DMS53 (cell line): Measurements from ENCODE around the gene MYT1.
"Not testable (repeated sequence)": the region's sequence is repeated elsewhere in the genome, so short reads cannot be mapped to it uniquely, and the experiment has no call there.

ENCODE experiments used
- DNase-seq: peaks from one replicate; lab custom pipeline; 2025; lab: John Stamatoyannopoulos, UW

MYT1 gene

DNA sequence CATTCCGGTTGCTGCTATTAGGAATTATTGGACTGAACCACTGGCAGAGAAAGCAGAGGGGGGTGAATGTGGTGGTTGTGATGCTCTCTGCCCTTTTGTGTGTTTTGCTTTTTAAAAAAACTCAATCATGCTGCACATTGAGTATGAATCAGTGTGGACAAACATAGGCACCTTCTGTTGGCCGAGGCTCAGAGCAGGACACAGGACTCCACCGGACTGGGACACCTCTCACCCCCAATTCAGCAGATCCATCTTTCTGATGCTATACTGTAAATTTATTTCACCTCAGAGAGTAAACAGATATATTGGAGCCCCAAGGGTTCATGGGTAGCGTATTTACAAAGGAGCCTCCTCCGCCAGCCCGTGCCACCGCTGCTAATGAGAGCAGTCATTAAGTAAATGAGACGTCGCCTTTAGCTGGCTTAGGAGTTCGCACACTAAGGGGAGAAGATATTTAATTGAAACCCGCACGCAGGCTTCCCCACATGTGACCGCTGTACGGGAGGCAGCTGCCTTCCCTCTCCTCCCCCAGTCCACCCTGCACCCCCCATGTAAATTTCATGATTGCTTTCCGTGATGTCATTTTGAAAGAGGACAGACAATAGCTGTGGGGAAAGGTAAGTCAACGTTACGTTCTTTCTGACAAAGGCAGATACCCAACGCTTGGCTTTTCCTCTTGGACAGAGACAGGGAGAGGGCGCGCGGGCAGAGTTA, at the start of gene MYT1:
Gene MYT1 (plus strand): TSS at position 330 of the 714 bp plus-strand sequence. CDS start 34,410 bp downstream, outside the sequence.
- peak; percentile 94 for DNase-seq

DNA sequence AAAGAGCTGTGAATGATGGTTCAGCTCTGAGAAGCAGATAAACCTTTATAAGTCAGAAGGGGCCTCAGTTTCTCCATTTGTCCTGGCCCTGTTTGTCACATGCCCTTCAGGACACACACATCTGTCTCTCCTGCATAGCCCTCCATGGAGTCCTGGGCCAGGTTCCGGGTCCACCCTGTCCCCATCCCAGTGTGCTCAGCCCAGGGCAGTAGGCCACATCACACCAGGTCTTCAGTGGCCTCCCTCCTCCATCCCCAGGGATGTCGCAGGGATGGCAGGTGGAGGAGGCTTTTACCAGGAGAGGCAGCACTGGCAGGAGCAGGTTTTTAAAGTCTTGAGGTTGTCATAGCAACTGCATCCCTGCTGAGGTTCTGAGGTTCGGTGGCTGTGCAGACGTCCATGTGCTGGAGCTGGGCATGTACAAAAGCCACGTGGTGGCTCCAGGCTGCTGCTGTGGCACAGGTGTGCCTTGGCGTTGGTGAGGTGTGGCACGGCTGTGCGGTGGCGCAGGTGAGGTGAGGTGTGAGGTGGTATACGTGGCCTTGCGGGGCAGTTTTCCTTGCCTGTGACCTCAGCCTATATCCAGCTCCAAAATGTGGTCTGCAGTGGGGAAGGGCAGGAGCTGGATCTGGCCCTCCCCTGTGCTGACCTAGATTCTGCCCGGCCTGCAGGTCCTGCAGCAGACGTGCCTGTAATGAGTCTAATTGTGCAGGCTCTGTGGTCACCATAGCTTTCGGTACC, 48.9 kb upstream of the MYT1 start:
- DNase-seq = no peak

DNA sequence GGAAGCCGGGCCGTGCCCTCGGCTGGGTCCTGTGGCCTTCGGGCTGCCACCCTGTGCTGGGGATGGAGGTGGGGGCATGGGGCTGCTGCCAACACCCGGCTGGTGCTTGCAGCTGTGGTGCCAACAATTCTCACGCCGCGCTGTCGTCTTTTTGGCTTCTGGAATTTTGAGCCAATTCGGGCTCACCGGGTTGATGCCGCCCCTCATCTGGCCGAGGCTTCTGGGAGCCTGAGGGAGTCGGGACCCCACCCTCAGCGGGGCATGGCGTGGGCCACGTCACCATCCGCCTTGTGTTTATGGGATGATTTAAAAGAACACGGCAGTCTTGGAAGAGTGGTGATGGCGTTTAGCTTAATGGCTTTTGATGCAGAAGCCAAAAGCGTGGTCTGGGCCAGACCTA, 48.2 kb upstream of the MYT1 start:
- DNase-seq = no peak

DNA sequence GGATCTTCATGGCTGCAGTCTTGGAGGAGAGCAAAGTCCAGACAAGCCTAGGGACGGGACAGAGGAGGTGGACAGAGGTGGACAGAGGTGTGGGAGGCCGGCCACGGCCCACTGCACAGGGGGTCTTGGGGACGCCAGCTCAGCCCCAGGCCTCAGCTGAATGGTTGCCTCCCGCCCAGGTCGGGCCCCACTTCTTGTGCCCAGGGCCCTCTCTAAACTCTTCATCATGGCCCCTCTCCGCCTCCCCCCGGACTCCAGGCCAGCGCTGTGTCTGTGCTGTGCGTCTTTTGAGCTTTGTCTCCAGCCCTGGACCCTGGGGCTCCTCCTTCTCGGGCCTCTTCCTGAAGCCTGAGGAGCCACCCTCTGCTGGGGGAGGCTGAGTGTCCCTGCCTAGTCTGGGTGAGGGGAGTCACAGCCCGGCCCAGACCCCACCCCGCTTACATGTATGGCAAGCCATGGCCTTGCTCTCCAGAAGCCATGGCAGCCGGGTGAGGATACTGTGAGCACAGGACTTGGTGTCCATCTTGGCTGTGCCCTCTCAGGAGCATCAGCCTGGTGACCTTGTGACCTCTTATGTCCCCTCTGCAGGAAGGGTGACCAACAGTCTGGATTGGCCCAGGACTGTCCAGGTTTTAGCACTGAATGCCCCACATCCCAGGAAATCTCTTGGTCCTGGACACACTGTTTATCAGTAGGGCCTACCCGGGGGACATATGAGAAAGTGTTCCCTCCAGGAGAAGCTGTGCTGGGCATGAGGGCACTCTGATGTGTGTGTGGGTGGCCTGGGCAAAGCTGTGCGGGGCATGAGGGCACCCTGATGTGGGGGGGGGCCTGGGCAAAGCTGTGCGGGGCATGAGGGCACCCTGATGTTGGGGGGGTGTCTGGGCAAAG, 47.5 kb upstream of the MYT1 start:
- DNase-seq = no peak

DNA sequence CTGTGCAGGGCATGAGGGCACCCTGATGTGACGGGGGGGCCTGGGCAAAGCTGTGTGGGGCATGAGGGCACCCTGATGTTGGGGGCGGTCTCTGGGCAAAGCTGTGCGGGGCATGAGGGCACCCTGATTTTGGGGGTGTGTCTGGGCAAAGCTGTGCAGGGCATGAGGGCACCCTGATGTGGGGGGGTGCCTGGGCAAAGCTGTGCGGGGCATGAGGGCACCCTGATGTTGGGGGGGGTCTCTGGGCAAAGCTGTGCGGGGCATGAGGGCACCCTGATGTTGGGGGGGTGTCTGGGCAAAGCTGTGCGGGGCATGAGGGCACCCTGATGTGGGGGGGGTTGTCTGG, 46.8 kb upstream of the MYT1 start:
- not testable (repeated sequence) for DNase-seq

DNA sequence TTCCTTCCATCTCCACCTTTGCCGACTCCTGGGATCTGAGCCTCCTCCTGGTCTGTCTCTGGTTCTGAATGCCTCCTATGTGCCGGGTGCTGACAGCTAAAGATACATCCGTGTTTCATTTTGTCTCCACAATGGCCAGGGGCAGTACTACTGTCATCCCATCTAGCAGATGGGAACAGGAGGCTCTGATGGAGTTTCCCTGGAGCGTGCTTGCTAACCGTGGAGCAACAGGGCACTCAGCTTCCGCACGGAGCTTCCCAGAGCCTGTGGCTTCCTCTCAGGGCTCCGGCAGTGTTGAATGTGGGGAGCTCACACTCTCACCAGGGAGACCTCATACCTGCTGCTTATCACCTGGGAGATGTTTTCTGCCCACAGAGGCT, 45.0 kb upstream of the MYT1 start:
- peak; percentile 28 for DNase-seq

DNA sequence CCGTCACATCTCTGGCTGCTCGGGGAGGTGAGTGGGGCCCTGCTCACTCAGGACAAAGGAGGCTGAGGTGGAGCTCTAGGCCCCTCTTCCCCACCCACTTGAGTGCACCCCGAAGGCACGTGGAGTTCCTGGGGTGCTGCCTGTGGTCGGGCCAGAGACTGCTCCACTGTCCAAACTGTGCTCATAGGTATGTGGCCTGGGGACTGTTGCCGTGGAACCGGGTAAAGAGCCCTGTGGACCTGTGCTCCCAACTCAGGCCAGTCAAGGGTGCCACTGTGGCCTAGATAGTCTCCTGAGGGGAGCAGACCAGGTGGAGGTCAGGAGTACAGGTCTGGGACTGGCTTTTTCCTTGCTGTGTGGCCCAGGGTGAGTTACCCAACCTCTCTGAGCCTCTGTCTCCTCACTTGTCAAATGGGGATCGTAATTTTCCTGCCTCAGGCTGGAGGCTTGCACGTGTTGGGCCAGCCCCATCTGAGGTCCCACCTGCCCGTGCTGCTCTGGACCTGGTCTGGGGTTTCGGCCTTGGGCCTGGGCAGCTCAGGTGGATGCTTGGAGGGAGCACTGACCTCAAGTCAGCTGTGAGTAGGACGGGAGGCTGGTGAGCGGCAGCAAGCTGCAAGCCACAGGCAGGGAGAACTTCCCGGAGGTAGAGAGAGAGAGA, 44.4 kb upstream of the MYT1 start:
- no peak for DNase-seq

DNA sequence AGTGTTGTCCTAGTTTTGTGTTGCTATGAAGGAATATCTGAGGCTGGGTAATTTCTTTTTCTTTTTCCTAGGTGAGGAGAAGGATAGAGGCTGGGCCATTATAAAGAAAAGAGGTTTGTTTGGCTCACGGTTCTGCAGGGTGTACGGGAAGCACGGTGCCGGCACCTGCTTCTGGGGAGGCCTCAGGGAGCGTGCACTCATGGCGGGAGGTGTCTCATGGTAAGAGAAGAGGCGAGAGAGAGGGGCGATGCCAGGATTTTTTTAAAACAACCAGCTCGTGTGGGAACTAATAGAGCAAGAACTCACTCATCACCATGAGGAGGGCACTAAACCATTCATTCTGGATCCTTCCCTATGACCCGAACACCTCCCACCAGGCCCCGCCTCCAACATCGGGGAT, 42.7 kb upstream of the MYT1 start:
- no peak for DNase-seq

DNA sequence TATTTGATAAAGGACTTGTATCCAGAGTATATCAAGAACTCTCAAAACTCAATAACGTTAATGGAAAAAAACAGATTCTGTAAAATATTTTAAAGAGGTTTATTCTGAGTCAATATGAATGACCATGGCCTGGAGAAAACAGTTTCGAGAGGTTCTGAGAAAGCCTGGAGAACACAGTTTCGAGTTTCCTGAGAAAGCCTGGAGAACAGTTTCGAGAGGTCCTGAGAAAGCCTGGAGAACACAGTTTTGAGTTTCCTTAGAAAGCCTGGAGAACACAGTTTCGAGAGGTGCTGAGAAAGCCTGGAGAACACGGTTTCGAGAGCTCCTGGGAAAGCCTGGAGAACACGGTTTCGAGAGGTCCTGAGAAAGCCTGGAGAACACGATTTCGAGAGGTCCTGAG, 41.3 kb upstream of the MYT1 start:
- not testable (repeated sequence) for DNase-seq

DNA sequence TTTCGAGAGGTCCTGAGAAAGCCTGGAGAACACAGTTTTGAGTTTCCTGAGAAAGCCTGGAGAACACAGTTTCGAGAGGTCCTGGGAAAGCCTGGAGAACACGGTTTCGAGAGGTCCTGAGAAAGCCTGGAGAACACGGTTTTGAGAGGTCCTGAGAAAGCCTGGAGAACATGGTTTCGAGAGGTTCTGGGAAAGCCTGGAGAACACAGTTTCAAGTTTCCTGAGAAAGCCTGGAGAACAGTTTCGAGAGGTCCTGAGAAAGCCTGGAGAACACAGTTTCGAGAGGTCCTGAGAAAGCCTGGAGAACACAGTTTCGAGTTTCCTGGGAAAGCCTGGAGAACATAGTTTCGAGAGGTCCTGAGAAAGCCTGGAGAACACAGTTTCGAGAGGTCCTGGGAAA, 40.7 kb upstream of the MYT1 start:
- DNase-seq = not testable (repeated sequence)

DNA sequence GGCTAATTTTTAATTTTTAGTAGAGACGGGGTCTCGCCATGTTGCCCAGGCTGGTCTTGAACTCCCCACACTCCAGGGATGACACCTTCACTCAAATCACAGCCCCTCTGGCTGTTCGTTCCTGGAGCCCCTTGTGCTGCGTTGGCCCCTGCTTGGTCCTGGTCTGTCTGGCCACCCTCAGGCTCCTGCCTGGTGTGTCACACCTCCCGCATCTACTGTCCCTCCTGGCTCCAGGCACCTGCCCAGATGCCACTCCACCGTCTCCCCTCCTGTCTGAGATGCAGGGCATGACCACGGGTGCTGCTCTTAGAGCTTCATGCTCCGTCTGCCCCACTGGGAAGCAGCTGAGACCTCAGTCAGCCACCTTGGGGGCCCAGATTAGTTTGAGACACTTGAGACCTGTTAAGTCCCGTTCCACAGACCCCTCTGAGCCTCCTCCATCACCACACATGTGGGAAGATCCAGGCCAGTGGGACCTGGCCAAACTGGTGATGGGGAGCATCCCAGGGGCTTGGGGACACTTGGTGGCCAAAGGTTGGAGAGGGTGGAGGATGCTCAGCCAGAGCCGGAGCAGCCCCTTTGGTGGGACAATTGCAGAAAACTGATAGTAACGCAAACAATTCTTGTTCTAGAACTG, 35.0 kb upstream of the MYT1 start:
- DNase-seq = no peak

DNA sequence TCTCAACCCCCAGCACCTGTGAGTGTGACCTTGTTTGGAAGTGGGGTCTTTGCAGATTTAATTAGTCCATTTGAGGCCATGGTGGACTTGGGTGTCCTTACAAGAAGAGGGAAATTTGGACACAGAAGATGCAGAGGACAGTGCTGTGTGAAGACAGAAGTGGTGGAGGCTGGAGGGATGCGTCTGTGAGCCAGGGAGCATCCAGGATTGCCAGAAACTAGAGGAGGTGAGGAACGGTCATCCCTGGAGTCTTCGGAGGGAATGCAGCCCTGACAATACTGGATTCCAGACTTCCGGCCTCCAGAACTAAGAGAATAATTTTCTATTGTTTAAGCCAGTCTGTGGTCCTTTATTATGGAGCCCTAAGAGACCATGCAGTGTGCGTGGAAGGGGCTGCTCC, 34.0 kb upstream of the MYT1 start:
- DNase-seq = no peak

DNA sequence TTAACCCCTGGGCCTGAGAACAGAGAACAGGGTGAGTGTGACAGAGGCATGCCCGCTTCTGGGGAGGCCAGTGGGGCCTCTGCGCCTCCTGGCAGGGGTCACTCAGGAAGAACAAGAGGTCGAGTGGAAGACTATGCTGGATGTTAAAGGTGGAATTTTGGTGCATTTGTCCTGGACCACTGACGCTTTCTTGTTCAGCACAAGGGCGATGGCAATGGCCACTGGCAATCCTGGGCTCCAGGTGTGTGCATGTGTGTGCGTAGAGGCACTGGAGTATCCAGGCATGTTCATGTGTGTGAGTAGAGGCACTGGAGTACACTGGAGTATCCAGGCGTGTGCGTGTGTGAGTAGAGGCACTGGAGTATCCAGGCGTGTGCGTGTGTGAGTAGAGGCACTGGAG, 33.4 kb upstream of the MYT1 start:
- no peak for DNase-seq

DNA sequence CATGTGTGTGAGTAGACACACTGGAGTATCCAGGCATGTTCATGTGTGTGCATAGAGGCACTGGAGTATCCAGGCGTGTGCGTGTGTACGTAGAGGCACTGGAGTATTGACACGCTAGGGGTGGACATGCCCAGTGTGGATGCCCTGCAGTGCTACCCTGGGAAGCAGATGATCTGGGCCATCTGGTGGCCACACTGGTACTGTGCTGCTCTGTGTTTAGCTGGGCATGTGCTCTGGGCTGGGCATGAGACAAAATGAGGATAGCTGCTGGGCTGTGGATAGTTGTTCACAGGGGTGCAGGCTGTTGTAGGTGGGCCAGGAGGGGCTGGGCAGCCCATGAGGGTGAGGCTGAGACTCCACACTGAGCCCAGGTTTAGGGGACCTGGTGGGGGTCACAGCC, 32.8 kb upstream of the MYT1 start:
- peak; percentile 80 for DNase-seq

DNA sequence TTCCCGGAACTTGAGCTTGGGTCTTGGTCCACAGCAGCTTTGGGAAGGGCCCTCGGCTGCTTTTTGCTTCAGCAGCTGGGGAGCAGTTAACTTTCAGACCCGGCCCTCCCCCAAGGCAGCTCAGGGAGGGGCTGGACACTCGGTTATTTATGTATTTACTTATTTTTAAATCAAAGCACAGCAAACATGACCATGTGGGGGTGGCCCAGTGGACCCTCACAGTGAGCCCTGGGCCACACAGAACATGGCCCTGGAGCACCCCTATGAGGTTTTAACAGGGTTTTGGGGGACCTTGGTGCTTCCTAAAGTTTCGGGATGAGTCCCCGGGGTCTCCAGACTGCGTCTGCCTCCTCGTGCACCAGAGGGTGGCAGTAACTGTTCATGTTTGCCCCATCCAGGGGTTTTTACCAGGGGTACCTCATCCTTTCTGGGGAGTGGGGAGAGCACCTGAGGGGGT, 30.3 kb upstream of the MYT1 start:
- peak; percentile 47 for DNase-seq

DNA sequence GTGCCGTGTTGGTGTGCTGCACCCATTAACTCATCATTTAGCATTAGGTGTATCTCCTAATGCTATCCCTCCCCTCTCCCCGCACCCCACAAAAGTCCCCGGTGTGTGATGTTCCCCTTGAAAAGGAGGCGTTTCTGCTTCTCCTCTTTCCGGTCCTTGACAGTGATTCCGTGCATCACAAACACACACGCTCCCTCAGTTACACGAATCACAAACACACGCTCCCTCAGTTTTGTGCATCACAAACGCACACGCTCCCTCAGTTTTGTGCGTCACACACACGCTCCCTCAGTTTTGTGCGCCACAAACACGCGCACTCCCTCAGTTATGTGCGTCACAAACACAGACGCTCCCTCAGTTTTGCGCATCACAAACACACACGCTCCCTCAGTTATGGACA, 29.5 kb upstream of the MYT1 start:
- peak; percentile 30 for DNase-seq

DNA sequence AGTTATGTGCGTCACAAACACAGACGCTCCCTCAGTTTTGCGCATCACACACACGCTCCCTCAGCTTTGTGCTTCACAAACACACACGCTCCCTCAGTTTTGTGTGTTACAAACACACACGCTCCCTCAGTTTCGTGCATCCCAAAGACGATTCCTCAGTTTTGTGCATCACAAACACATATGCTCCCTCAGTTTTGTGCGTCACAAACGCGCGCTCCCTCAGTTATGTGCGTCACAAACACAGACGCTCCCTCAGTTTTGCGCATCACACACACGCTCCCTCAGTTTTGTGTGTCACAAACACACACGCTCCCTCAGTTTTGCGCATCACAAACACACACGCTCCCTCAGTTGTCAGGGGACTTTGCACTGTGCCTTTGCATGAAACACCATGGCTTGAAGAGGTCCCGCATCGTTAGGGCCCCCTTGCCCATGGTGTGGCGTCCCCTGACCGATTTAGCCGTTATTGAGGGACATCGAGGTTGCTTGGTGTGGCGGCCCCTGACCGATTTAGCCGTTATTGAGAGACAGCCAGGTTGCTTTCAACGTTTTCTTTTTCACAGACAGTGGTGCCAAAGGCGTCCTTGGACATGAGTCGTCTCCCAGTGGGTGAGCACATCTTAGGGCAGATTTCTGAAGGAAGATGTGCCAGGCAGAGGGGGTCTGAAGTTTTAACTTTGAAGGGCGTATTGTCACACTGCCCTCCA, 28.1 kb upstream of the MYT1 start:
- no peak for DNase-seq

DNA sequence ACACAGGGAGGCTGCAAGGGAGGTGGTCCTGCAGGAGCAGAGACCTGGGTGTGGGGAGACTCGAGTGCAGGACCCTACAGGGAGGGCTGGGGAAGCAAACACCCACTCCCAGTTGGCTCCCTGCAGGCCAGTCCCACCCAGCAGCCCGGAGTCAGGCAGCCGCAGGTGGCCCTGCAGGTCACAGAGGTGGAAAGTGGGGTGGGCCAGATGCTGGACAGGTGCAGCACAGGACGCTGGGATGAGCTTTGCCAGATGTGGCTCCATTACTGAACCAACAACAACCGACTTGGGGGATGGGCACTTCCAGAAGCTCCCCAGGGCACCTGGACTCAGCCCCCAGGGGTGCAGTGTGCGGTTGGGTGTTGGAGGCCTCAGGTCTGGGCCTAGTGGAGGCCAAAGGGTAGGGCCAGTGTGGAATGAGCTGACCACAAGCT, 26.6 kb upstream of the MYT1 start:
- DNase-seq = no peak

DNA sequence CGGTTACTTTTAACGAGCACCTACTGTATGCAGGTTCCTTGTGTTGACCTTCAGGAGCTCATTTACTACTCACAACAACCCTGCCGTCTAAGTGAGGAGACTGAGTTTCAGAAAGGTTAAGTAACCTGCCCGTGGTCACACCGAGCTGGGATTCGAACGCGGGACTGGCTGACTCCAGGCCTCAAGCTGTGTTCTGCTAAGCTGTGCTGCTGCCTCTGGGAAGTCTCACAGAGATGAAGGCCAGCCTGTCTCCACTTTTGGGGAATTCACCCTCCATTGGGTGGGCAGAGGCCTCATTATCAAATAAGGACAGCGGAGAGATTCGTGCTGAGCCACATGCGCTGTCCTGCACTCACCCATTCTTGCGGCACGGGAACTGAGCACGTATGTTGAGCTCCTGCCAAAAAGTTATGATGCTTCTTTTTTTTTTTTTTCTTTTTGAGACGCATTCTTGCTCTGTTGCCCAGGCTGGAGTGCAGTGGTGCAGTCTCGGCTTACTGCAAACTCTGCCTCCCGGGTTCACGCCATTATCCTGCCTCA, 25.9 kb upstream of the MYT1 start:
- DNase-seq = no peak

DNA sequence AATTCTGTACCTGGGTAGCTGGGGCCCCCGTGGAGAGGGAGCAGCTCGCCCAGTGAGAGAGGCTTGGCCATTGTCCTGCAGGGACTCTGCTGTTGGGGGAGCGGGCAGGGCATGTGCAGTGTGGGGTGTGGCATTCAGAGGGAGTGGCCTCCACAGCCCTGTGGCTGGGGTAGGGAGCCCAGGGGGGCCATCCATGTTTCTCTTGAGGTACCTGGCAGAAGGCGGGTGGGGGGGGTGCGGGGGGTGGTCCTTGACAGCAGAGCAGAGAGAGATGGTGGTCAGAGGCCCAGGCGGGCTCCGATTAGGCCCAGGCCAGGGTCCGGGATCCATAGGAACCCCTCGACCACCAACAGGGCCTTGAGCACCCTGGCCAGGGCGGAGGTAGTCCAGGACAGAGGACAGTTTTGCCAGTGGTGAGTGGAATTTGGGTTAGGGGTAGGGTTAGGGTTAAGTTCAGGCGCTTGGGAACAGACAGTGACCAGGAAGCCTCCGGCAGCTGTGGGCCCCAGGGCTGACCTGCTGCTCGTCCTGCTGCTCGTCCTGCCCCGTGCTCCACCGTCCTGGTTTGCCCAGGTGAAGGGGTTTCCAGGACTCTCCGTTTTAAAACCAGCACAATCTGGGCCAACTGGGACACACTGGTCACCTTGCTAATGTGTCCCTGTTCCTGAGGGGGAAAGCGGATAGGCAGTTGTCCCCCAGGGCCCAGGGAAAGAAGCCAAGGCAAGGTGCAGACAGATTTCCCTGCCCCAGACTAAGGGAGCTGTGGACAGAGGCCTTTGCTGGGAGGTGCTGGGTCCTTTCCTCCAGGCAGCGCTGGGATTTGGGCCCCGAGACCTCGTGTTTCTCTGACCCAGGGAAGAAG, 24.8 kb upstream of the MYT1 start:
- no peak for DNase-seq
